ENCODE results near the gene ZNF467. TPM values are rescaled to one million over a fixed set of nuclear protein-coding genes. Genes with fewer than 3 reads are reported as not detected.

ZNF467 gene
- total and polyA plus RNA-seq, 2 experiments from 2014 or later = 0.10 to 0.40 TPM

- no peaks in the 10 kb centered on the region for H3F3A ChIP-seq (replicated peaks; ENCODE audit: low read depth)
- H3K4me2 ChIP-seq = no peak overlapping the region
- H3K36me3 ChIP-seq (ENCODE audit: insufficient read depth) = no peaks in the 10 kb centered on the region
- Mint-ChIP-seq H3K4me3 (no peak overlapping the region), H3K27ac (no peak overlapping the region), H3K27me3 (ENCODE audit: insufficient read depth, low read depth, poor library complexity) (peaks cover 29% of the 10 kb centered on the region), H3K36me3 (ENCODE audit: low read depth) (no peaks in the 10 kb centered on the region; the same call in 2 of the 3 replicates), H3K4me1 (peaks cover 14% of the 10 kb centered on the region), H3K9me3 (no peaks in the 10 kb centered on the region)
- H4K20me1 ChIP-seq (replicated peaks; ENCODE audit: insufficient read depth) = 0 out of 2 replicates have a peak, but pooled peaks cover 6% of the 10 kb centered on the region
- peaks cover 8% of the 10 kb centered on the region for H3K4me1 ChIP-seq (ENCODE audit: insufficient read depth)
- H3K27me3 ChIP-seq (ENCODE audit: insufficient read depth) = peaks cover 40% of the 10 kb centered on the region
- DNase-seq (ENCODE audit: low spot score) (no peak), ATAC-seq (no peak)
- no peak overlapping the region for H3K4me3 ChIP-seq
- no peak for TF ChIP-seq ZNF331 (CRISPR knock-in tag; IDR thresholded peaks at IDR 0.05; ENCODE audit: low read depth)
- no peak for TF ChIP-seq STAT1 (IDR thresholded peaks at IDR 0.05; ENCODE audit: unreplicated experiment)
- TF ChIP-seq REST (IDR thresholded peaks at IDR 0.05; ENCODE audit: unreplicated experiment) = no peak
- TF ChIP-seq, protein P1, sequence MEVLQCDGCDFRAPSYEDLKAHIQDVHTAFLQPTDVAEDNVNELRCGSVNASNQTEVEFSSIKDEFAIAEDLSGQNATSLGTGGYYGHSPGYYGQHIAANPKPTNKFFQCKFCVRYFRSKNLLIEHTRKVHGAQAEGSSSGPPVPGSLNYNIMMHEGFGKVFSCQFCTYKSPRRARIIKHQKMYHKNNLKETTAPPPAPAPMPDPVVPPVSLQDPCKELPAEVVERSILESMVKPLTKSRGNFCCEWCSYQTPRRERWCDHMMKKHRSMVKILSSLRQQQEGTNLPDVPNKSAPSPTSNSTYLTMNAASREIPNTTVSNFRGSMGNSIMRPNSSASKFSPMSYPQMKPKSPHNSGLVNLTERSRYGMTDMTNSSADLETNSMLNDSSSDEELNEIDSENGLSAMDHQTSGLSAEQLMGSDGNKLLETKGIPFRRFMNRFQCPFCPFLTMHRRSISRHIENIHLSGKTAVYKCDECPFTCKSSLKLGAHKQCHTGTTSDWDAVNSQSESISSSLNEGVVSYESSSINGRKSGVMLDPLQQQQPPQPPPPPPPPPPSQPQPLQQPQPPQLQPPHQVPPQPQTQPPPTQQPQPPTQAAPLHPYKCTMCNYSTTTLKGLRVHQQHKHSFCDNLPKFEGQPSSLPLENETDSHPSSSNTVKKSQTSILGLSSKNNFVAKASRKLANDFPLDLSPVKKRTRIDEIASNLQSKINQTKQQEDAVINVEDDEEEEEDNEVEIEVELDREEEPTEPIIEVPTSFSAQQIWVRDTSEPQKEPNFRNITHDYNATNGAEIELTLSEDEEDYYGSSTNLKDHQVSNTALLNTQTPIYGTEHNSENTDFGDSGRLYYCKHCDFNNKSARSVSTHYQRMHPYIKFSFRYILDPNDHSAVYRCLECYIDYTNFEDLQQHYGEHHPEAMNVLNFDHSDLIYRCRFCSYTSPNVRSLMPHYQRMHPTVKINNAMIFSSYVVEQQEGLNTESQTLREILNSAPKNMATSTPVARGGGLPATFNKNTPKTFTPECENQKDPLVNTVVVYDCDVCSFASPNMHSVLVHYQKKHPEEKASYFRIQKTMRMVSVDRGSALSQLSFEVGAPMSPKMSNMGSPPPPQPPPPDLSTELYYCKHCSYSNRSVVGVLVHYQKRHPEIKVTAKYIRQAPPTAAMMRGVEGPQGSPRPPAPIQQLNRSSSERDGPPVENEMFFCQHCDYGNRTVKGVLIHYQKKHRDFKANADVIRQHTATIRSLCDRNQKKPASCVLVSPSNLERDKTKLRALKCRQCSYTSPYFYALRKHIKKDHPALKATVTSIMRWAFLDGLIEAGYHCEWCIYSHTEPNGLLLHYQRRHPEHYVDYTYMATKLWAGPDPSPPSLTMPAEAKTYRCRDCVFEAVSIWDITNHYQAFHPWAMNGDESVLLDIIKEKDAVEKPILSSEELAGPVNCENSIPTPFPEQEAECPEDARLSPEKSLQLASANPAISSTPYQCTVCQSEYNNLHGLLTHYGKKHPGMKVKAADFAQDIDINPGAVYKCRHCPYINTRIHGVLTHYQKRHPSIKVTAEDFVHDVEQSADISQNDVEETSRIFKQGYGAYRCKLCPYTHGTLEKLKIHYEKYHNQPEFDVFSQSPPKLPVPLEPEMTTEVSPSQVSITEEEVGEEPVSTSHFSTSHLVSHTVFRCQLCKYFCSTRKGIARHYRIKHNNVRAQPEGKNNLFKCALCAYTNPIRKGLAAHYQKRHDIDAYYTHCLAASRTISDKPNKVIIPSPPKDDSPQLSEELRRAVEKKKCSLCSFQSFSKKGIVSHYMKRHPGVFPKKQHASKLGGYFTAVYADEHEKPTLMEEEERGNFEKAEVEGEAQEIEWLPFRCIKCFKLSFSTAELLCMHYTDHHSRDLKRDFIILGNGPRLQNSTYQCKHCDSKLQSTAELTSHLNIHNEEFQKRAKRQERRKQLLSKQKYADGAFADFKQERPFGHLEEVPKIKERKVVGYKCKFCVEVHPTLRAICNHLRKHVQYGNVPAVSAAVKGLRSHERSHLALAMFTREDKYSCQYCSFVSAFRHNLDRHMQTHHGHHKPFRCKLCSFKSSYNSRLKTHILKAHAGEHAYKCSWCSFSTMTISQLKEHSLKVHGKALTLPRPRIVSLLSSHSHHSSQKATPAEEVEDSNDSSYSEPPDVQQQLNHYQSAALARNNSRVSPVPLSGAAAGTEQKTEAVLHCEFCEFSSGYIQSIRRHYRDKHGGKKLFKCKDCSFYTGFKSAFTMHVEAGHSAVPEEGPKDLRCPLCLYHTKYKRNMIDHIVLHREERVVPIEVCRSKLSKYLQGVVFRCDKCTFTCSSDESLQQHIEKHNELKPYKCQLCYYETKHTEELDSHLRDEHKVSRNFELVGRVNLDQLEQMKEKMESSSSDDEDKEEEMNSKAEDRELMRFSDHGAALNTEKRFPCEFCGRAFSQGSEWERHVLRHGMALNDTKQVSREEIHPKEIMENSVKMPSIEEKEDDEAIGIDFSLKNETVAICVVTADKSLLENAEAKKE (CRISPR knock-in tag; IDR thresholded peaks at IDR 0.05) = no peak
- TF ChIP-seq POLR2AphosphoS5 (IDR thresholded peaks at IDR 0.05; ENCODE audit: low read depth) = no peak
- TF ChIP-seq NANOG (IDR thresholded peaks at IDR 0.05; ENCODE audit: borderline replicate concordance) = no peak
- TF ChIP-seq, protein P2, sequence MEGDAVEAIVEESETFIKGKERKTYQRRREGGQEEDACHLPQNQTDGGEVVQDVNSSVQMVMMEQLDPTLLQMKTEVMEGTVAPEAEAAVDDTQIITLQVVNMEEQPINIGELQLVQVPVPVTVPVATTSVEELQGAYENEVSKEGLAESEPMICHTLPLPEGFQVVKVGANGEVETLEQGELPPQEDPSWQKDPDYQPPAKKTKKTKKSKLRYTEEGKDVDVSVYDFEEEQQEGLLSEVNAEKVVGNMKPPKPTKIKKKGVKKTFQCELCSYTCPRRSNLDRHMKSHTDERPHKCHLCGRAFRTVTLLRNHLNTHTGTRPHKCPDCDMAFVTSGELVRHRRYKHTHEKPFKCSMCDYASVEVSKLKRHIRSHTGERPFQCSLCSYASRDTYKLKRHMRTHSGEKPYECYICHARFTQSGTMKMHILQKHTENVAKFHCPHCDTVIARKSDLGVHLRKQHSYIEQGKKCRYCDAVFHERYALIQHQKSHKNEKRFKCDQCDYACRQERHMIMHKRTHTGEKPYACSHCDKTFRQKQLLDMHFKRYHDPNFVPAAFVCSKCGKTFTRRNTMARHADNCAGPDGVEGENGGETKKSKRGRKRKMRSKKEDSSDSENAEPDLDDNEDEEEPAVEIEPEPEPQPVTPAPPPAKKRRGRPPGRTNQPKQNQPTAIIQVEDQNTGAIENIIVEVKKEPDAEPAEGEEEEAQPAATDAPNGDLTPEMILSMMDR (conservative IDR thresholded peaks at IDR 0.05; ENCODE audit: low read depth in 2 of 2) = no peak
- no peak for TF ChIP-seq EZH2 (IDR thresholded peaks at IDR 0.05; ENCODE audit: low read depth, unreplicated experiment)
- TF ChIP-seq ETS1 (IDR thresholded peaks at IDR 0.05) = no peak
- TF ChIP-seq EZH2phosphoT487 (IDR thresholded peaks at IDR 0.05; ENCODE audit: unreplicated experiment) = no peak
- TF ChIP-seq ZNF114 (CRISPR knock-in tag; IDR thresholded peaks at IDR 0.05) = no peak
- TF ChIP-seq CREB1 (CRISPR knock-in tag; IDR thresholded peaks at IDR 0.05; ENCODE audit: low read depth) = no peak
- TF ChIP-seq JUNB (IDR thresholded peaks at IDR 0.05; ENCODE audit: unreplicated experiment) = no peak
- H2AFZ ChIP-seq = no peak overlapping the region
- H3K79me2 ChIP-seq (replicated peaks; ENCODE audit: insufficient read depth) = no peaks in the 10 kb centered on the region
- no peaks in the 10 kb centered on the region for H3K9me2 ChIP-seq (ENCODE audit: insufficient read depth)
- no peak overlapping the region for H3K27ac ChIP-seq (ENCODE audit: low read depth)
Measured at GRCh38 chr7:149776848-149777407, 3.5 kb upstream of the ZNF467 start.
